Upper lobe of right lung (tissue), 1 donor: ENCODE measurements around the gene SSTR1. TPM values are rescaled to one million over a fixed set of nuclear protein-coding genes. Genes with fewer than 3 reads are reported as not detected.
A peak's percentile ranks its signal among the peaks of the same experiment; 100 is the strongest.

ENCODE experiments used
- ATAC-seq: fragments of 200-7000 bp; cut with Tn5 transposase; one replicate; pipeline ENCODE4 v1.9.1; 2020; ENCODE audit warnings: mild to moderate bottlenecking, moderate library complexity
- DNase-seq: peaks from one replicate; pipeline ENCODE4 v3.0.0-alpha.2; 2020
- H3K27ac ChIP-seq: fragments of 200-600 bp; one replicate; pipeline ENCODE4 v1.8.0; 2022
- H3K27me3 ChIP-seq: fragments of 200-600 bp; one replicate; pipeline ENCODE4 v1.8.0; 2022; ENCODE audit warnings: mild to moderate bottlenecking
- H3K36me3 ChIP-seq: fragments of 200-600 bp; one replicate; pipeline ENCODE4 v1.8.0; 2022
- H3K4me1 ChIP-seq: fragments of 200-600 bp; one replicate; pipeline ENCODE4 v1.8.0; 2022
- H3K4me3 ChIP-seq: fragments of 200-600 bp; one replicate; pipeline ENCODE4 v1.8.0; 2022; ENCODE audit warnings: mild to moderate bottlenecking
- H3K9me3 ChIP-seq: fragments of 200-600 bp; one replicate; pipeline ENCODE4 v1.8.0; 2022
- CTCF ChIP-seq: fragments of 200-600 bp; IDR thresholded peaks from one replicate; pipeline ENCODE4 v1.8.0; 2022; ENCODE audit warnings: antibody characterized with exemption
- intact Hi-C: fragments of 100-400 bp; cut with DNase I; formaldehyde crosslinking; loops from one replicate; pipeline ENCODE4 v1.11.0; 2022
- total RNA-seq: library from RNA; stranded (reverse); fragmentation: NEBNext Ultra II Directional; extraction: Animal tissue kit (Norgen Biotek cat#: 25700); gene quantifications from one replicate; pipeline ENCODE4 v1.2.1, GENCODE V29; 2021
- donor health status: DM: no; HTN: yes; CAD: no; lungs with severe emphysema.

The SSTR1 gene
- total RNA-seq, 1 donor from 2014 or later, result 9.2 TPM

GRCh38 chr14:38250331-38250730, 42.6 kb downstream of the SSTR1 start:
- Histone ChIP-seq H3K4me1 (no peaks in the 10 kb centered on the region), H3K27ac (peak overlapping the region; percentile 48), H3K27me3 (peaks cover 16% of the 10 kb centered on the region), H3K36me3 (no peaks in the 10 kb centered on the region), H3K4me3 (peak overlapping the region; percentile 51), H3K9me3 (no peaks in the 10 kb centered on the region)
- no peak for TF ChIP-seq CTCF
- intact Hi-C loops, result no loop called here
- DNase-seq, result no peak
- no peak for ATAC-seq

DNA sequence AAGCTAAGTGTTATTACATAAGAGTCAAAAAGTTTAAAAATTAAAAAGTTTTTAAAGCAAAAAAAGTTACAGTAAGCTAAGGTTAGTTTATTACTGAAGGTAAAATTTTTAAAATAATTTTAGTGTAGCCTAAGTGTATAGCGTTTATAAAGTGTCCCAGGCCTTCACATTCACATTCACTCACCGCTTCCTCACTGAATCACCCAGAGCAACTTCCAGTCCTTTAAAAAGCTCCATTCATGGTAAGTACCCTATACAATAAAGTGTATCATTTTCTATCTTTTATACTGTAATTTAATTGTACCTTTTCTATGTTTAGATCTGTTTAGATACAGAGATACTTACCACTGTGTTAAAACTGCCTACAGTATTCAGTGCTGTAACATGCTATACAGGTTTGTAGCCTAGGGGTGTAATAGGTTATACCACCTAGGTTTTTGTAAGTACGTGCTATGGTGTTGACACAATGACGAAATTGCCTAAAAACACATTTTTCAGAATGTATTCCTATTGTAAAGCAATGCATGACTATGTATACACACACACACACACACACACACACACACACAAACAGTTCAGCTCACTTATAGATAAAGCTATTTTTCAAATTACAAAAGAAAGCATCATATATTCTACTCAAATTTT, 44.5 kb downstream of the SSTR1 start:
- peaks cover 23% of the 10 kb centered on the region for H3K27me3 ChIP-seq
- DNase-seq, result no peak
- intact Hi-C loops, result no loop called here
- peak overlapping the region; percentile 51 for H3K4me3 ChIP-seq
- no peak for ATAC-seq
- H3K27ac ChIP-seq, result peak overlapping the region; percentile 87
- H3K36me3 ChIP-seq, result no peaks in the 10 kb centered on the region
- H3K4me1 ChIP-seq, result no peaks in the 10 kb centered on the region
- H3K9me3 ChIP-seq, result no peaks in the 10 kb centered on the region
- no peak for TF ChIP-seq CTCF

DNA sequence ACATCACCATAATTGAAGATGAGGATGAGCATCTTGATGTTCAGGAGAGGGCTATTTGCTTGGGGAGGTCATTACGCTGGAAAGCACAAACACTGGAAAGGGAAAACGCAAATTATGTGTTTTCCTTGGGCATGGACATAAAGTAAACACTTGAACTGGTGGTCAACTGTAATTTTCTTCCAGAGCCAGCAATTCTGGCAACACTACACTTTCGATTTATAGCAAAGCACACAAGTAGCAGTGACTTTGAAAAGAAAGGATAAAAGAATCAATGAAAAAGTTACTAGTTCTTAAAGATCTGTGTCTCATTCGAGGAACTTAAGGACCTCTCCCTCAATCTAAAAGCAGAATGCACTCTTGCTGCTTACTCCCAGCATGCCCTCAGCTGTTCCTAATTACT, 46.0 kb downstream of the SSTR1 start:
- H3K36me3 ChIP-seq, result no peaks in the 10 kb centered on the region

GRCh38 chr14:38254571-38255407, 47.1 kb downstream of the SSTR1 start:
- H3K4me1 ChIP-seq, result no peaks in the 10 kb centered on the region
- no peak for TF ChIP-seq CTCF
- H3K27ac ChIP-seq, result peak overlapping the region; percentile 87
- ATAC-seq (peak; percentile 4), DNase-seq (no peak)
- H3K36me3 ChIP-seq, result no peaks in the 10 kb centered on the region
- peak overlapping the region; percentile 51 for H3K4me3 ChIP-seq
- no peaks in the 10 kb centered on the region for H3K9me3 ChIP-seq
- peaks cover 23% of the 10 kb centered on the region for H3K27me3 ChIP-seq
- intact Hi-C loops, result no loop called here

More for the DNA sequence above, 46.0 kb downstream of the SSTR1 start:
- DNase-seq (no peak), ATAC-seq (no peak)
- peak overlapping the region; percentile 87 for H3K27ac ChIP-seq
- H3K4me1 ChIP-seq, result no peaks in the 10 kb centered on the region
- H3K27me3 ChIP-seq, result peaks cover 23% of the 10 kb centered on the region
- intact Hi-C loops, result no loop called here
- no peaks in the 10 kb centered on the region for H3K9me3 ChIP-seq
- TF ChIP-seq CTCF, result no peak
- H3K4me3 ChIP-seq, result peak overlapping the region; percentile 51

DNA sequence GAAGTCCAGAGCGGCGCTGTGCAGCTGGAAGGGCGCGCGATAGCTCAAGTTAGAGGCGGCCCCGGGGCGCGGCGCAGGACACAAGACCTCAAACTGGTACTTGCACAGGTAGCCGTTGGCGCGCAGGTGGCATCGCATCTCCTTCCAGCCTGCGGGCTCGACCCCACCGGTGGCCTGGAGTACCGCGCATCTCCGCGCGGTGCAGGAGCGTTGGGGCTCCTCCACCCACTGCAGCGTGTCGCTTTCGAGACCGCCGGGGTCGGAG, 47.6 kb downstream of the SSTR1 start:
- intact Hi-C loops, result no loop called here
- DNase-seq, result peak; percentile 66
- Histone ChIP-seq H3K9me3 (no peaks in the 10 kb centered on the region), H3K27ac (peak overlapping the region; percentile 87), H3K4me1 (no peaks in the 10 kb centered on the region), H3K36me3 (no peaks in the 10 kb centered on the region), H3K27me3 (peaks cover 23% of the 10 kb centered on the region), H3K4me3 (peak overlapping the region; percentile 51)
- TF ChIP-seq CTCF, result no peak
- peak; percentile 47 for ATAC-seq
